Hepatocyte (in vitro differentiated cells): ENCODE data around the gene BOK.

Source experiments
- CTCF ChIP-seq: fragments of 200-600 bp; sonication (generic); IDR thresholded peaks from 2 replicates; pipeline ENCODE4 v1.5.1; 2016; ENCODE audit warnings: antibody characterized with exemption, mild to moderate bottlenecking; ENCODE audit not compliant: poor library complexity
- EZH2phosphoT487 ChIP-seq: fragments of 200-600 bp; sonication (generic); IDR thresholded peaks from one replicate; pipeline ENCODE4 v1.6.1; 2018; ENCODE audit warnings: antibody characterized with exemption, mild to moderate bottlenecking, low read depth, moderate library complexity; ENCODE audit not compliant: unreplicated experiment, severe bottlenecking

- TF ChIP-seq CTCF (no peak), EZH2phosphoT487 (no peak)
Measured at GRCh38 chr2:241568726-241569125, 10.2 kb downstream of the BOK start.
